CD4-positive, alpha-beta T cell treated with Interferon gamma for 1 hour (primary cell): ENCODE data around the gene RNF5.

ENCODE experiments used
- DNase-seq: peaks from one replicate; pipeline ENCODE4 v3.0.0-alpha.2; 2020

Gene RNF5

DNA sequence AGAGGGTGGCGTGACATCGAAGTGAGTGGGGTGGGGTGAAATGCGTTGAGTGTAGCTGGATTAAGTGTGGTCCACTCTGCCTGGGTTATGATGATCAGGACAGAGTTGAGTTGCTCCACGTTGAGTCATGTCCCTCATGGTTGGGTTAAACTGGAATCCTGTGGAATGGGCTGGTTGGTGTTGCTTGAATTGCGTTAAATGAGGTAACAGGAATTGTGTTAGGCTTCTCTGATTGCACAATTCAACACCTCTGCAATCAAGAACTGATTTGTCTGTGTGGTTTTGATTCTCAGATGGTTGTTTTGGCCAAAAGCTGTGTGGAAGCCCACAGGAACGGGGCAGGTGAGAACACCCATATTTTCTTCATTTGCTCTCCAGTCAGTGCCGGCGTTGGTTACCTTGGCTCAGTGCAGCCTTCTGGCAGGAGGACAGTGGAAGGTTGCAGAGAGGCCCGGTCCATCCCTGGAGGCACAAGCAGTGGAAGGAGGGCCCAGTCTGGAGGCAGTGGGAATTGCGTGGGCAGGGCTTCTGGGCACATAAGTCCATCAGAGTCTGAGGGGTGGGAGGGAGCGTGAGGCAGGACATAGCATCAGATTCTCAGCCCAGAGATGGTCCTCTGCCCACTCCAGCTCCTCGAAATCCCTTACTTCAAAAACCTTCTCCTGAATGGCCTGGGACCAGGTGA is 34.0 kb downstream of the RNF5 start:
- no peak for DNase-seq

DNA sequence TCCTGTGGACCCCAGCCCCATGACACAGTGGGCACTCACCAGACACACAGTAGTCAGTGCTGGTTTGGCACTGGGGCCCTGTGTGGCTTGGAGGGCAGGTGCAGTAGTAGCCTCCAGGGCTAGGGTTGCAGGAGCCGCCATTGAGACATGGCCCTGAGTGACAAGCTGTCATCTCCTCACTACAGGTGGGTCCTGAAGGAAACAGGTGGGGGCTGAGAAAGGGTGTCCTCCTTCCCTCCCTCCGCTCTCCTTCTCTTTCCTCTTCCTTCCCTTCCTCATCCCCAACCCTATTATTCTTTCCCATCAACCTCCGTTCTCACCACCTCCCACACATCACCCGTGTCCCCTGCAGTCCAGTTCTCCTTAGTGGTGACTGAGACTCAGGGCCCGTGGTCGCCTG is 35.4 kb downstream of the RNF5 start:
- no peak for DNase-seq

DNA sequence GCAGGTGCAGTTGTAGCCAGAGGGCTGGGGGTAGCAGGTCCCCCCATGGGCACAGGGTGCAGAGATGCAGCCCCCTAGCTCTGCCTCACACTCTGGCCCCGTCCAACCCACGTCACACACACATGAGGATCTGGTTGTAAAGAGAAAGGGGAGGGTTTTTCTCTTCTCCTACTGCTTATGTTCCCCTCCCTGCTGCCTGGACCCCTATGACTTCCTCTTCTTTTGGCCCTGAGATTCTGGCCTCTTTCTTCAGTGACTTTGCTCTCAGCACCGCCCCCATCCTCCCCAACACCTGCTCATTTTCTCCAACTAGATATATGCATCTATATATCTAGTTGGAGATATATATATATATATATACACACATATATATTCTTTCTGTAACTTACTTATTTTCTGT is 35.9 kb downstream of the RNF5 start:
- no peak for DNase-seq

DNA sequence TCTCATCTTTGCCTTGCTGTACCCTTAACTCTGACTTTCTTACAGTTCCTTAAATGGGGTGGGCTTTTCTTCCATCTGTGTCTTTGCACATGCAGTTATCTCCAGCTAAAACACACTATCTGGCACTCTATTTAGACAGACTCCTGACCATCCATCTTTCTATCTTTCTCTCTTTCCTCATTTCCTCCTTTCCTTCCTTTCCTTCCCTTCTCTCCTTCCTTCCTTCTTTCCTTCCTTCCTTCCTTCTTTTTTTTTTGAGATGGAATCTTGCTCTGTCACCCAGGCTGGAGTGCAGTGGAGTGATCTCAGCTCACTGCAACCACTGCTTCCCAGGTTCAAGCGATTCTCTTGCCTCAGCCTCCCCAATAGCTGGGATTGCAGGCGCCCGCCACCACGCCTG is 37.4 kb downstream of the RNF5 start:
- no peak for DNase-seq

- DNase-seq: no peak
Observed at GRCh38 chr6:32216285-32216684, 38.1 kb downstream of the RNF5 start.

DNA sequence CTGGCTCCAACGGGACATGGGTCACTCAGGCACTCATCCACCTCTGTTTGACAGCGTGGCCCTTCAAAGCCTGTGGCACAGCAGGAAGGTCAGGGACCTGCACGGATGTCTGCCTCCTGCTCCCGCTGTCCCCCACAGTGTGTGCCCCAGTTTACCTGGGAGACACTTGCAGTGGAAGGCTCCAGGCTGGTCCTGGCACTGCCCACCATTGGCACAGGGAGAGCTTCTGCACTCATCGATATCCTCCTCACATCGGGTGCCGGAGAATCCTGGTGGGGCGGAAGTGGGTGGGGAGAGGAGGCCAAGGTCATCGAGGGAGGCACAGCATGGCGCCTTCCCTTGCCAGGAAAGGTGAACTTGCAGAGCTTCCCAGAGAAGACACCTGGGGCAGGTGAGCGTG is 38.8 kb downstream of the RNF5 start:
- no peak for DNase-seq

DNA sequence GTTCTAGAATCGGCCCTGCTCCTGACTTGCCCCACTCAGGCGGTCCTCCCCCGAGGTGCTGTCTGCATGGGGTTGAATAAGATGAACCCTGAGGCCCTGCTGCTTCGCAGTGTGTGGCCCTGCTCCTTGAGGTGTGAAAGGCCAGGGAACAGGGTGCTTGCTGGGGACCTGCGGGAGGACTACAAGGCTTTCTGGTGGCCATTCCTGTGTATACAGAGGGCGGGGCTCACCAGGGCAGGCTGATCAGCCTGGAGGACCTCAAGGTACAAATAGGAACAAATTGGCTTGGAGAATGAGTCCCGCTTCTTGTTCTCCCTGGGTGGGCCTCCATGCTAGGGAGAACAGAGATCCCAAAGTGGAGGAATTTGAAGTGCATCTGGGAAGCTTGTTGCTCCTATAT is 40.0 kb downstream of the RNF5 start:
- no peak for DNase-seq

- DNase-seq: no peak
Observed at GRCh38 chr6:32220021-32220420, 41.8 kb downstream of the RNF5 start.

- DNase-seq: no peak
Observed at GRCh38 chr6:32222333-32223230, 44.4 kb downstream of the RNF5 start.

DNA sequence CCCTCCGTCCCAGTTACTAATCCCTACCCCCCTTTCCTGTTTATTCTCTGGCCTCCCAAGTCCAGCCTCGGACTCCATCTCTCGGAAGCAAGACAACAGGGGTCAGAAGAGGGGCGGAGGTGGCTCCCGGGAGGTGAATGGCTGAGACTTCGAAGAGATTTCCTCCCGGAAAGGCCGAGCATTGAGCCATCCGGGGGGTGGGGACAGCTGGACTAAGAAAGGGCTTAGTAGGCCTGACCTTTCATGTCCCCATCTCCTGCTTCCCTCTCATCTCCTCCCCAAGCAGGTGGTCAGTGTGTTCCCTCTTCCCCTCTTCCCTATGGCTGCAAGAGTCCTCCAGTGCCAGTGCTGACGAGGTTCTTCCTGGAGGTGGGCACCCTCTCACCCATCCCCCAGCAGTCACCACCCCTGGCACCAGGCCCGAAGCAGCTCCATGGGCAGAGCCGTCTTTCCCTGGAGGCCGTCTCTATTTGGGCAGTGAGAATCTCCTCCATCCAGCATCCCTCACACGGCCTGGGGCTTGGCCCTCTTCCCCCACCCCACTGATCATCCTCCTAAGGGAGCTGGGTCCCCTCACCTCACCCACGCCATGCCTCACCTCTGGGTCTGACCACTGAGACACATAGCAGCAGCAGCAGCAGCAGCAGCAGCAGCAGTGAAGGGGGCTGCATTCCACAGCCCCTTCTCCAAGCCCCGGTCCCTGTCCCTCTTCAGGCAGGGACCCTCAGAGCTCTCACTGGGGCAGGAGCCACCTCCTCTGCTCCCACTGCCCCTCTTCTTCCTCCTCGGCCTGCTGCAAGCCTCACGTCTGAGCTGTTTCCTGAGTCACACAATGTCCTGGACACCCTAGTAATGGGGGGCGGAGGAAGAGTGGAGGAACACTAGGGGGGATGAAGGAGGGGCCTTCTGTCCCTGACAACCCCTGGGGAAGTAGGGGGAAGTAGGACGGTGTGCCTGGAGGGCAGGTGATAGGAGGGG is 45.3 kb downstream of the RNF5 start, which contains the start of gene NOTCH4:
NOTCH4 (minus strand) TSS at position 810 of the 978 bp plus-strand sequence; CDS start at position 671, 139 bp downstream.
- DNase-seq: no peak

DNA sequence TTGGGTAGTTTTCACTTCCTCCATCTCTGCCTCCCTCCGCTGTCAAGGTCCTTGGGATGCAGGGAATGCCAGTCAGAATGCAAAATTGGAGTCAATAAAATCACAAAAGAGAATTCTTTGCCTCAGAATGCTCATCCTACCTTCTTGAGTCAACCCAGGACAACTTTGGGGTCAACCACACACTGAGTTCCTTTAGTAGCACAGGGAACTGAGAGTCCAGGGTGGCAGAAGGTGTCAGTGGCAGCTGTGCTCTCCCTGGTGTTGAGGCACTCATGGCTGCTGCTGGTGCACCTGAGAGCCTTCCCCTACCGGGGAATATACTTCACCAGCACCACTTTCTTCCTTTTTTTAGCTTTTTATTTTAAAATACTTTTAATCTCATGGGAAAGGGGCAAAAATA is 46.5 kb downstream of the RNF5 start:
- DNase-seq: no peak

DNA sequence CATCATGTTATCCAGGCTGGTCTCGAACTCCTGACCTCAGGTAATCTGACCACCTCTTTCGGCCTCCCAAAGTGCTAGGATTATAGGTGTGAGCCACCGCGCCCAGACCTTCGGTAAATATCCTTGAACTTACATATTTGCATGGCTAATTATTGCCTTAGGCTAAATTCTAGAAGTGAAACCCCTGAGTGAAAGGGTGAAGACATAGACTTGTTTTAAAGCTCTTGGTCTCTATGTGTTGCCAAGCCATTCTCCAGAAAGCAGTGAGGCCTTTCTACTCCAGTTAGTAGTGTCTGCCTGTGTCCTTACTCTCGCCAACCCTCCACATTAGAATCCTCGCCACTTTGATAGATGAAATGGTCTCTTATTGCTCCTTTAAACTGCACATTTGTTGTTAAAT is 48.2 kb downstream of the RNF5 start:
- no peak for DNase-seq
